Endothelial cell of umbilical vein (primary cell): ENCODE measurements around the gene FAM131B.

Experiments used
- CTCF ChIP-seq, 2 donors: IDR thresholded peaks; 1 replicate in 1 of 2; 2 replicates in 1 of 2; pipeline ENCODE4 v1.5.1; 2011; ENCODE audit warnings: low read length in 2 of 2, mild to moderate bottlenecking in 2 of 2, moderate library complexity in 2 of 2, control low read depth in 1 of 2, inconsistent platforms in 1 of 2, low read depth in 1 of 2; ENCODE audit not compliant: insufficient read depth in 1 of 2; ENCODE audit errors: extremely low read depth in 1 of 2
- POLR2A ChIP-seq: IDR thresholded peaks from 2 replicates; pipeline ENCODE4 v1.6.1; 2012; ENCODE audit warnings: low read depth, mild to moderate bottlenecking, control low read depth, low read length

- no peak for TF ChIP-seq CTCF (IDR thresholded peaks at IDR 0.05; ENCODE audit: extremely low read depth in 1 of 2, insufficient read depth in 1 of 2, low read depth in 1 of 2, low read length in 2 of 2)
- TF ChIP-seq POLR2A = no peak
These were observed 3.9 kb downstream of the FAM131B start for GRCh38 chr7:143358626-143359025.
